MM.1S (cell line): ENCODE measurements around the gene ZNF174.

Experiments used
- DNase-seq: peaks from one replicate; pipeline ENCODE4 v3.0.0-alpha.2; 2015
- H2AFZ ChIP-seq: fragments of 300-600 bp; sonication (generic); 2 replicates; pipeline ENCODE4 v1.6.0; 2016; ENCODE audit warnings: antibody characterized with exemption, low read length
- H3F3A ChIP-seq: fragments of 300-600 bp; sonication (generic); 2 replicates; pipeline ENCODE4 v1.6.1; 2016; ENCODE audit warnings: mild to moderate bottlenecking, antibody characterized with exemption, low read length, moderate library complexity, mixed read lengths; ENCODE audit not compliant: insufficient read depth
- H3K27ac ChIP-seq: fragments of 300-600 bp; sonication (generic); 2 replicates; pipeline ENCODE4 v1.5.1; 2016; ENCODE audit warnings: mild to moderate bottlenecking, low read length
- H3K27me3 ChIP-seq: fragments of 300-600 bp; sonication (generic); replicated peaks from 2 replicates; pipeline ENCODE4 v1.6.0; 2016; ENCODE audit warnings: low read length; ENCODE audit not compliant: insufficient read depth
- H3K36me3 ChIP-seq: fragments of 300-600 bp; sonication (generic); replicated peaks from 2 replicates; pipeline ENCODE4 v1.6.1; 2016; ENCODE audit warnings: mild to moderate bottlenecking, low read length, mixed read lengths; ENCODE audit not compliant: insufficient read depth
- H3K4me1 ChIP-seq: fragments of 300-600 bp; sonication (generic); 2 replicates; pipeline ENCODE4 v1.6.1; 2016; ENCODE audit warnings: low read length, mixed read lengths
- H3K4me2 ChIP-seq: fragments of 300-600 bp; sonication (generic); 2 replicates; pipeline ENCODE4 v1.6.0; 2016; ENCODE audit warnings: low read depth, low read length
- H3K4me3 ChIP-seq: fragments of 300-600 bp; sonication (generic); 2 replicates; pipeline ENCODE4 v1.5.1; 2016; ENCODE audit warnings: low read length, mixed read lengths
- H3K79me2 ChIP-seq: fragments of 300-600 bp; sonication (generic); 2 replicates; pipeline ENCODE4 v1.6.1; 2016; ENCODE audit warnings: mixed run types, low read length, mixed read lengths
- H3K9ac ChIP-seq: fragments of 300-600 bp; sonication (generic); 2 replicates; pipeline ENCODE4 v1.6.1; 2016; ENCODE audit warnings: low read length, mixed read lengths
- H3K9me2 ChIP-seq: fragments of 300-600 bp; sonication (generic); replicated peaks from 2 replicates; pipeline ENCODE4 v1.6.1; 2016; ENCODE audit warnings: mild to moderate bottlenecking, low read length, mixed read lengths; ENCODE audit not compliant: insufficient read depth
- H3K9me3 ChIP-seq: fragments of 300-600 bp; sonication (generic); replicated peaks from 2 replicates; pipeline ENCODE4 v1.6.1; 2016; ENCODE audit warnings: mild to moderate bottlenecking, low read length, mixed read lengths; ENCODE audit not compliant: insufficient read depth
- H4K20me1 ChIP-seq: fragments of 300-600 bp; sonication (generic); 2 replicates; pipeline ENCODE4 v1.6.1; 2016; ENCODE audit warnings: mild to moderate bottlenecking, low read length, moderate library complexity, mixed read lengths; ENCODE audit not compliant: insufficient read depth
- CTCF ChIP-seq: fragments of 300-600 bp; sonication (generic); IDR thresholded peaks from 2 replicates; pipeline ENCODE4 v1.5.1; 2016; ENCODE audit warnings: antibody characterized with exemption, low read length, mixed read lengths
- EZH2 ChIP-seq: fragments of 300-600 bp; sonication (generic); optimal IDR thresholded peaks from 2 replicates; pipeline ENCODE3; 2017; ENCODE audit warnings: low read depth, mild to moderate bottlenecking, antibody characterized with exemption, low read length, mixed read lengths
- EZH2phosphoT487 ChIP-seq: fragments of 300-600 bp; sonication (generic); IDR thresholded peaks from 2 replicates; pipeline ENCODE4 v1.6.1; 2018; ENCODE audit warnings: antibody characterized with exemption, low read length

Gene ZNF174

GRCh38 chr16:3444032-3444388, 43.0 kb downstream of the ZNF174 start:
- Histone ChIP-seq H3K27ac (peak overlapping the region; percentile 29; the same call in 1 of the 2 replicates), H3K9me3 (no peaks in the 10 kb centered on the region), H3K9ac (peak overlapping the region; percentile 71), H3K9me2 (no peaks in the 10 kb centered on the region), H3K4me3 (peak overlapping the region; percentile 74), H3K79me2 (peaks cover 21% of the 10 kb centered on the region), H3K36me3 (no peaks in the 10 kb centered on the region), H3K27me3 (no peaks in the 10 kb centered on the region), H4K20me1 (no peaks in the 10 kb centered on the region), H3K4me1 (no peaks in the 10 kb centered on the region), H2AFZ (peak overlapping the region; percentile 75), H3F3A (no peaks in the 10 kb centered on the region), H3K4me2 (peak overlapping the region; percentile 50)
- TF ChIP-seq EZH2phosphoT487 (no peak), EZH2 (no peak), CTCF (no peak)
- DNase-seq, result no peak

GRCh38 chr16:3454093-3454492, 53.1 kb downstream of the ZNF174 start:
- no peak for TF ChIP-seq CTCF
- TF ChIP-seq EZH2, result no peak
- TF ChIP-seq EZH2phosphoT487, result no peak
- H3K9me3 ChIP-seq, result no peaks in the 10 kb centered on the region
- H3K27ac ChIP-seq, result no peak overlapping the region
- H3F3A ChIP-seq, result peaks cover 8% of the 10 kb centered on the region
- no peak overlapping the region for H2AFZ ChIP-seq
- no peaks in the 10 kb centered on the region for H4K20me1 ChIP-seq
- H3K4me2 ChIP-seq, result no peak overlapping the region
- DNase-seq, result no peak
- H3K4me1 ChIP-seq, result peaks cover 3% of the 10 kb centered on the region
- no peaks in the 10 kb centered on the region for H3K9me2 ChIP-seq
- no peak overlapping the region for H3K4me3 ChIP-seq
- H3K9ac ChIP-seq, result no peak overlapping the region
- H3K36me3 ChIP-seq, result no peaks in the 10 kb centered on the region
- H3K27me3 ChIP-seq, result no peaks in the 10 kb centered on the region
- H3K79me2 ChIP-seq, result peaks cover 13% of the 10 kb centered on the region

- no peaks in the 10 kb centered on the region for H4K20me1 ChIP-seq
- peaks cover 14% of the 10 kb centered on the region for H3F3A ChIP-seq
- no peak for DNase-seq
- TF ChIP-seq EZH2 (no peak), EZH2phosphoT487 (no peak), CTCF (no peak)
- H3K4me3 ChIP-seq, result no peak overlapping the region
- H3K4me1 ChIP-seq, result peaks cover 8% of the 10 kb centered on the region
- no peak overlapping the region for H3K27ac ChIP-seq
- H3K4me2 ChIP-seq, result no peak overlapping the region
- H3K36me3 ChIP-seq, result no peaks in the 10 kb centered on the region
- H3K79me2 ChIP-seq, result peaks cover 19% of the 10 kb centered on the region
- H3K9me2 ChIP-seq, result no peaks in the 10 kb centered on the region
- no peaks in the 10 kb centered on the region for H3K27me3 ChIP-seq
- H3K9me3 ChIP-seq, result no peaks in the 10 kb centered on the region
- no peak overlapping the region for H2AFZ ChIP-seq
- H3K9ac ChIP-seq, result no peak overlapping the region
These were observed 53.7 kb downstream of the ZNF174 start for GRCh38 chr16:3454631-3455147.
